K562 (cell line): ENCODE data around the gene PHACTR3. TPM values are rescaled to one million over a fixed set of nuclear protein-coding genes. Genes with fewer than 3 reads are reported as not detected.

Experiments used
- ATAC-seq: fragments of 200-7000 bp; cut with Tn5 transposase; 3 replicates; pipeline ENCODE4 v1.9.1; 2020; ENCODE audit warnings: moderate library complexity
- BruUV-seq: library from RNA; stranded (reverse); fragments of 400-500 nt; replicated peaks from 2 replicates; lab custom pipeline; 2021; lab: Mats Ljungman, UMichigan
- CTCF ChIA-PET: fragments of 300-600 bp; formaldehyde crosslinking; extraction: SDS; loops from one replicate; lab custom pipeline; 2021; ENCODE audit warnings: low intra/inter-chr PET ratio; lab: Yijun Ruan, JAX
- POLR2A ChIA-PET: fragments of 300-600, 350-650 bp; sonication (Branson Sonifier 250); formaldehyde crosslinking; extraction: SDS; loops from one replicate; lab custom pipeline; 2021; ENCODE audit warnings: antibody characterized with exemption, inconsistent platforms; lab: Yijun Ruan, JAX
- DNase-seq, 4 experiments: peaks; one replicate each; pipeline versions ENCODE4 v3.0.0 to v3.0.0-alpha.2; 2011 to 2018; ENCODE audit warnings: low spot score in 3 of 4, mixed read lengths in 3 of 4; ENCODE audit errors: extremely low read depth in 1 of 4
- FAIRE-seq: peaks from 2 replicates; lab custom pipeline; 2011; peaks lifted over from hg19 to GRCh38; lab: Jason Lieb, UNC
- H2AFZ ChIP-seq: 2 replicates; pipeline ENCODE4 v1.6.0; 2011; ENCODE audit warnings: low read depth, low read length, control low read depth, inconsistent platforms
- H3K27ac ChIP-seq: fragments of 200-600 bp; 3 replicates; pipeline ENCODE4 v1.8.0; 2011; ENCODE audit warnings: low read depth, mild to moderate bottlenecking, control low read depth, inconsistent platforms, low read length, moderate library complexity, mixed read lengths; ENCODE audit errors: extremely low read depth
- H3K27me3 ChIP-seq, 2 experiments: fragments of 300-600 bp in 1 of 2; 2 replicates in 1 of 2; 3 replicates in 1 of 2; pipeline versions ENCODE4 v1.6.0 to v1.8.0; 2011; ENCODE audit warnings: inconsistent platforms in 2 of 2, low read length in 2 of 2, mild to moderate bottlenecking in 1 of 2, mixed read lengths in 1 of 2, moderate library complexity in 1 of 2; ENCODE audit not compliant: control insufficient read depth in 2 of 2, insufficient read depth in 2 of 2
- H3K36me3 ChIP-seq: fragments of 300-600 bp; 3 replicates; pipeline ENCODE4 v1.8.0; 2011; ENCODE audit warnings: mild to moderate bottlenecking, low read length, inconsistent platforms; ENCODE audit not compliant: control insufficient read depth, insufficient read depth
- H3K4me1 ChIP-seq, 2 experiments: fragments of 200-600 bp in 1 of 2; replicated peaks in 1 of 2; 2 replicates in 1 of 2; 3 replicates in 1 of 2; pipeline versions ENCODE4 v1.5.1 to v1.8.0; 2011; ENCODE audit warnings: inconsistent platforms in 2 of 2, low read length in 2 of 2, mild to moderate bottlenecking in 1 of 2, mixed read lengths in 1 of 2, moderate library complexity in 1 of 2; ENCODE audit not compliant: control insufficient read depth in 2 of 2, insufficient read depth in 2 of 2
- H3K4me2 ChIP-seq: 2 replicates; pipeline ENCODE4 v1.6.1; 2011; ENCODE audit warnings: low read length, control low read depth, inconsistent platforms, mixed read lengths; ENCODE audit not compliant: insufficient read depth
- H3K4me3 ChIP-seq: fragments of 200-600 bp; sonication (generic), shearing (Covaris generic); 2 replicates; pipeline ENCODE4 v1.5.1; 2016; ENCODE audit warnings: control low read depth, inconsistent platforms
- H3K79me2 ChIP-seq: fragments of 200-600 bp; 3 replicates; pipeline ENCODE4 v1.8.0; 2011; ENCODE audit warnings: low read length, inconsistent platforms; ENCODE audit not compliant: control insufficient read depth, insufficient read depth
- H3K9ac ChIP-seq, 2 experiments: 2 replicates each; pipeline versions ENCODE4 v1.6.0 to v1.6.1; 2011; ENCODE audit warnings: low read depth in 2 of 2, low read length in 2 of 2, control low read depth in 1 of 2, inconsistent platforms in 1 of 2, mild to moderate bottlenecking in 1 of 2, mixed read lengths in 1 of 2; ENCODE audit not compliant: insufficient read depth in 1 of 2
- H3K9me1 ChIP-seq: one replicate; pipeline ENCODE4 v1.6.0; 2011; ENCODE audit warnings: inconsistent platforms, mild to moderate bottlenecking, low read length, moderate library complexity; ENCODE audit not compliant: control insufficient read depth, insufficient read depth
- H3K9me3 ChIP-seq: replicated peaks from 2 replicates; pipeline ENCODE4 v1.5.1; 2011; ENCODE audit warnings: low read depth, low read length, inconsistent platforms; ENCODE audit not compliant: control insufficient read depth, insufficient read depth
- H4K20me1 ChIP-seq: replicated peaks from 2 replicates; pipeline ENCODE4 v1.6.1; 2011; ENCODE audit warnings: low read length, inconsistent platforms, mixed read lengths; ENCODE audit not compliant: control insufficient read depth, insufficient read depth
- BRD9 ChIP-seq: fragments of 450-650 bp; IDR thresholded peaks from 2 replicates; pipeline ENCODE4 v1.6.1; 2018; ENCODE audit warnings: low read depth; ENCODE audit not compliant: partially characterized antibody
- ELF4 ChIP-seq: fragments of 450-650 bp; formaldehyde crosslinking; IDR thresholded peaks from 2 replicates; pipeline ENCODE4 v1.4.0; 2022; ENCODE audit warnings: missing genetic modification characterization
- HMG20A ChIP-seq: fragments of 450-650 bp; formaldehyde crosslinking; conservative IDR thresholded peaks from 2 replicates; pipeline ENCODE4 v1.4.0; 2020; ENCODE audit warnings: mild to moderate bottlenecking, mixed read lengths
- KDM2B ChIP-seq: fragments of 250-450 bp; sonication (Bioruptor Pico); IDR thresholded peaks from 2 replicates; pipeline ENCODE4 v1.8.0; 2021; ENCODE audit warnings: mild to moderate bottlenecking, moderate library complexity
- LEF1 ChIP-seq: fragments of 450-650 bp; IDR thresholded peaks from 2 replicates; pipeline ENCODE4 v1.6.1; 2016; ENCODE audit warnings: mild to moderate bottlenecking
- MTA2 ChIP-seq: fragments of 450-650 bp; IDR thresholded peaks from 2 replicates; pipeline ENCODE4 v1.6.1; 2016; ENCODE audit warnings: low read depth
- NR1H2 ChIP-seq: sonication (generic); formaldehyde crosslinking; IDR thresholded peaks from 2 replicates; pipeline ENCODE4 v1.4.0; 2020; ENCODE audit warnings: mild to moderate bottlenecking, missing genetic modification reagents
- NR4A1 ChIP-seq, 2 experiments: fragments of 250-450 bp in 1 of 2; fragments of 450-650 bp in 1 of 2; sonication (Bioruptor Pico) in 1 of 2; IDR thresholded peaks; 2 replicates each; pipeline versions ENCODE4 v1.4.0 to v1.6.1; 2016 to 2020; ENCODE audit warnings: mild to moderate bottlenecking in 2 of 2, missing compliant biosample characterization in 1 of 2, missing genetic modification characterization in 1 of 2, moderate library complexity in 1 of 2
- PHTF2 ChIP-seq: fragments of 250-450 bp; sonication (Bioruptor Pico); IDR thresholded peaks from 2 replicates; pipeline ENCODE4 v1.5.0; 2021; ENCODE audit warnings: mild to moderate bottlenecking
- POLR2AphosphoS2 ChIP-seq: IDR thresholded peaks from 2 replicates; pipeline ENCODE4 v1.6.1; 2012; ENCODE audit warnings: low read length, improper control_type of control experiment
- SMARCE1 ChIP-seq: fragments of 450-650 bp; IDR thresholded peaks from 2 replicates; pipeline ENCODE4 v1.7.1; 2016; ENCODE audit warnings: mild to moderate bottlenecking
- SNIP1 ChIP-seq: fragments of 450-650 bp; IDR thresholded peaks from 2 replicates; pipeline ENCODE4 v1.7.1; 2017; ENCODE audit warnings: low read depth, mild to moderate bottlenecking
- TBL1XR1 ChIP-seq, 2 experiments: IDR thresholded peaks; 2 replicates each; pipeline ENCODE4 v1.6.1; 2012; ENCODE audit warnings: improper control_type of control experiment in 2 of 2, low read length in 2 of 2, mild to moderate bottlenecking in 1 of 2
- TRIM24 ChIP-seq, 2 experiments: fragments of 450-650 bp; IDR thresholded peaks; 2 replicates each; pipeline ENCODE4 v1.6.1; 2016
- WHSC1 ChIP-seq: IDR thresholded peaks from one replicate; pipeline ENCODE4 v1.6.1; 2012; ENCODE audit warnings: low read length, control low read depth, inconsistent platforms
- ZBTB49 ChIP-seq: sonication (generic); formaldehyde crosslinking; IDR thresholded peaks from 2 replicates; pipeline ENCODE4 v1.8.0; 2022; ENCODE audit warnings: missing genetic modification reagents, mild to moderate bottlenecking, borderline replicate concordance
- ZBTB7A ChIP-seq: IDR thresholded peaks from 2 replicates; pipeline ENCODE4 v1.6.1; 2011; ENCODE audit warnings: low read depth, mild to moderate bottlenecking, low read length, moderate library complexity, borderline replicate concordance; ENCODE audit not compliant: control insufficient read depth
- ZC3H8 ChIP-seq: fragments of 450-650 bp; IDR thresholded peaks from 2 replicates; pipeline ENCODE4 v1.6.1; 2017
- WGBS: fragments of 100-300 bp; shearing (Covaris generic); methylation state at CpG from one replicate; pipeline ENCODE4 v1.1.6; 2016; ENCODE audit warnings: low coverage, mixed read lengths; ENCODE audit not compliant: insufficient coverage; ENCODE audit errors: missing lambda C conversion rate; 5-methylcytosine and 5-hydroxymethylcytosine counted together
- in situ Hi-C: fragments of 300-500 bp; cut with MboI; formaldehyde crosslinking; loops from 4 replicates; pipeline ENCODE4 v1.15.0; 2018; ENCODE audit warnings: inconsistent platforms, mixed read lengths
- intact Hi-C: fragments of 100-400 bp; cut with micrococcal nuclease; formaldehyde crosslinking; loops from 2 replicates; pipeline ENCODE4 v1.14.2; 2022
- polyA plus RNA-seq, 8 experiments: library from polyadenylated mRNA; depleted of rRNA in 4 of 8; stranded (reverse) in 5 of 8; unstranded in 3 of 8; fragments of >200 nt; fragmentation: Nextera tagmentation in 2 of 8; fragmentation: Illumina TruSeq in 1 of 8; extraction: Ambion mirVana in 2 of 8; extraction: Trizol in 1 of 8; gene quantifications; 2 replicates each; pipeline versions ENCODE4 v1.2.1 to v1.2.3, GENCODE V29; 2011 to 2014; ENCODE audit warnings: inconsistent platforms in 1 of 8, missing spikeins in 1 of 8
- total RNA-seq, 7 experiments: library from RNA; depleted of rRNA in 6 of 7; stranded (reverse); fragments of >200 nt in 6 of 7; fragmentation: Illumina TruSeq in 2 of 7; extraction: Trizol in 2 of 7; gene quantifications; 2 replicates each; pipeline versions ENCODE4 v1.2.1 to v1.2.3, GENCODE V29; 2011 to 2021; ENCODE audit warnings: low replicate concordance in 1 of 7
- TF ChIP-seq, protein P1 (sequence below): fragments of 450-650 bp; formaldehyde crosslinking; IDR thresholded peaks from 2 replicates; pipeline ENCODE4 v1.4.0; 2020; ENCODE audit warnings: mild to moderate bottlenecking, moderate library complexity

PHACTR3 gene
- total and polyA plus RNA-seq, 9 of the 15 experiments (the other 6 are each of a cell fraction or from before 2014, with no cell fraction given), result not detected

- TF ChIP-seq NR4A1 (CRISPR knock-in tag; IDR thresholded peaks at IDR 0.05) (no peak), NR4A1 (tag; IDR thresholded peaks at IDR 0.05) (no peak), ZBTB49 (CRISPR knock-in tag) (no peak), TRIM24 (IDR thresholded peaks at IDR 0.05) (no peak), HMG20A (CRISPR knock-in tag) (no peak), ELF4 (CRISPR knock-in tag) (no peak), TBL1XR1 (IDR thresholded peaks at IDR 0.05; ENCODE audit: low read length in 2 of 2) (no peak), MTA2 (no peak), POLR2AphosphoS2 (no peak), KDM2B (CRISPR knock-in tag) (no peak), PHTF2 (CRISPR knock-in tag) (no peak), ZC3H8 (no peak), WHSC1 (no peak), BRD9 (no peak), ZBTB7A (no peak), LEF1 (no peak), SMARCE1 (no peak), NR1H2 (CRISPR knock-in tag) (no peak), SNIP1 (no peak)
- TF ChIP-seq, protein P1, sequence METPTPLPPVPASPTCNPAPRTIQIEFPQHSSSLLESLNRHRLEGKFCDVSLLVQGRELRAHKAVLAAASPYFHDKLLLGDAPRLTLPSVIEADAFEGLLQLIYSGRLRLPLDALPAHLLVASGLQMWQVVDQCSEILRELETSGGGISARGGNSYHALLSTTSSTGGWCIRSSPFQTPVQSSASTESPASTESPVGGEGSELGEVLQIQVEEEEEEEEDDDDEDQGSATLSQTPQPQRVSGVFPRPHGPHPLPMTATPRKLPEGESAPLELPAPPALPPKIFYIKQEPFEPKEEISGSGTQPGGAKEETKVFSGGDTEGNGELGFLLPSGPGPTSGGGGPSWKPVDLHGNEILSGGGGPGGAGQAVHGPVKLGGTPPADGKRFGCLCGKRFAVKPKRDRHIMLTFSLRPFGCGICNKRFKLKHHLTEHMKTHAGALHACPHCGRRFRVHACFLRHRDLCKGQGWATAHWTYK (CRISPR knock-in tag), result no peak
- Histone ChIP-seq H3K4me2 (no peak overlapping the region), H3K9me3 (no peaks in the 10 kb centered on the region), H3K4me3 (no peak overlapping the region), H3K36me3 (no peaks in the 10 kb centered on the region), H4K20me1 (no peaks in the 10 kb centered on the region), H3K9me1 (no peaks in the 10 kb centered on the region), H3K27ac (no peak overlapping the region; the same call in 2 of the 3 replicates), H3K9ac (no peak overlapping the region), H3K27me3 (peaks cover 7 to 64% of the 10 kb centered on the region in 2 experiments; a peak in 4 of 5 replicates), H3K79me2 (no peaks in the 10 kb centered on the region), H2AFZ (no peak overlapping the region), H3K4me1 (no peaks in the 10 kb centered on the region)
- ATAC-seq, result no peak
- CTCF ChIA-PET, result no interaction called here
- DNase-seq, result no peak
- POLR2A ChIA-PET, result no interaction called here
- intact Hi-C loops, result no loop called here
- no peak for FAIRE-seq
- BruUV-seq, result no TSS peak
- WGBS, result 2% methylated on average over 29 of the region's 31 CpGs
- in situ Hi-C loops, result loop anchor here (5.0 kb wide), 1 partner anchor 169 kb away; no protein-coding TSS in a partner anchor
These were observed 20.7 kb upstream of the PHACTR3 start for GRCh38 chr20:59583428-59584277.
